Measurements from ENCODE around the gene SETDB2. TPM values are rescaled to one million over a fixed set of nuclear protein-coding genes. Genes with fewer than 3 reads are reported as not detected.
A peak's percentile ranks its signal among the peaks of the same experiment; 100 is the strongest.

SETDB2 gene
- total and polyA plus RNA-seq, 10 of the 15 experiments (the other 5 are each of a cell fraction or from before 2014, with no cell fraction given), result 1.2 to 10.0 (median 7.4) TPM

GRCh38 chr13:49539313-49539712 is 95.2 kb downstream of the SETDB2 start (continued):
- TF ChIP-seq SUPT20H (IDR thresholded peaks at IDR 0.05; ENCODE audit: borderline replicate concordance, control insufficient read depth, low read depth, low read length) (no peak), IRF5 (IDR thresholded peaks at IDR 0.05; ENCODE audit: borderline replicate concordance) (no peak), PAX8 (IDR thresholded peaks at IDR 0.05) (no peak)

- 83% methylated on average over 3 of the region's 3 CpGs for WGBS (ENCODE audit: insufficient coverage, insufficient replicate concordance, low lambda C conversion rate, missing lambda C conversion rate)
- Histone ChIP-seq H3K4me1 (ENCODE audit: control insufficient read depth, insufficient read depth, low read length) (peaks cover 7% of the 10 kb centered on the region), H3K27me3 (replicated peaks in 1 of 2; ENCODE audit: control insufficient read depth in 2 of 2, insufficient read depth in 2 of 2, low read length in 1 of 2) (no peaks in the 10 kb centered on the region), H3K27ac (ENCODE audit: control insufficient read depth, insufficient read depth) (peak overlapping the region; percentile 47; the same call in 1 of the 2 replicates), H3K36me3 (ENCODE audit: control insufficient read depth in 2 of 2, insufficient read depth in 2 of 2, low read length in 1 of 2) (peaks cover 0 to 5% of the 10 kb centered on the region in 2 experiments; a peak in 3 of 4 replicates), H3K9ac (ENCODE audit: control insufficient read depth, insufficient read depth, low read length) (no peak overlapping the region), H3K79me2 (ENCODE audit: control insufficient read depth, insufficient read depth, low read length) (no peaks in the 10 kb centered on the region), H3K4me2 (ENCODE audit: control insufficient read depth, insufficient read depth) (peak overlapping the region; percentile 73; the same call in 1 of the 2 replicates), H3K9me3 (replicated peaks; ENCODE audit: control insufficient read depth, insufficient read depth, low read length) (no peaks in the 10 kb centered on the region), H2AFZ (ENCODE audit: control insufficient read depth, low read depth, low read length) (peak overlapping the region; percentile 91), H4K20me1 (ENCODE audit: control insufficient read depth, insufficient read depth) (no peaks in the 10 kb centered on the region), H3K4me3 (no peak overlapping the region)
- BruUV-seq (replicated peaks), result no TSS peak
- FAIRE-seq (no peak), DNase-seq (ENCODE audit: low read depth, low spot score) (no peak), ATAC-seq (no peak)
- ChIA-PET CTCF (interaction anchor here (0.8 to 1.2 kb wide), 3 partner anchors 12 to 94 kb away, joined by 3 read pairs; no protein-coding TSS in a partner anchor), SMC1A (ENCODE audit: uncharacterized antibody, unreplicated experiment) (interaction anchor here (0.6 to 1.8 kb wide), 7 partner anchors 9 to 128 kb away, joined by 3 to 6 read pairs (median 3); no protein-coding TSS in a partner anchor), POLR2A (interaction anchor here (0.6 to 1.4 kb wide), 2 partner anchors 12 to 96 kb away, joined by 5 read pairs; partner anchors contain the start of genes CAB39L and SETDB2), RAD21 (ENCODE audit: unreplicated experiment) (no interaction called here)
- TF ChIP-seq, protein P1, sequence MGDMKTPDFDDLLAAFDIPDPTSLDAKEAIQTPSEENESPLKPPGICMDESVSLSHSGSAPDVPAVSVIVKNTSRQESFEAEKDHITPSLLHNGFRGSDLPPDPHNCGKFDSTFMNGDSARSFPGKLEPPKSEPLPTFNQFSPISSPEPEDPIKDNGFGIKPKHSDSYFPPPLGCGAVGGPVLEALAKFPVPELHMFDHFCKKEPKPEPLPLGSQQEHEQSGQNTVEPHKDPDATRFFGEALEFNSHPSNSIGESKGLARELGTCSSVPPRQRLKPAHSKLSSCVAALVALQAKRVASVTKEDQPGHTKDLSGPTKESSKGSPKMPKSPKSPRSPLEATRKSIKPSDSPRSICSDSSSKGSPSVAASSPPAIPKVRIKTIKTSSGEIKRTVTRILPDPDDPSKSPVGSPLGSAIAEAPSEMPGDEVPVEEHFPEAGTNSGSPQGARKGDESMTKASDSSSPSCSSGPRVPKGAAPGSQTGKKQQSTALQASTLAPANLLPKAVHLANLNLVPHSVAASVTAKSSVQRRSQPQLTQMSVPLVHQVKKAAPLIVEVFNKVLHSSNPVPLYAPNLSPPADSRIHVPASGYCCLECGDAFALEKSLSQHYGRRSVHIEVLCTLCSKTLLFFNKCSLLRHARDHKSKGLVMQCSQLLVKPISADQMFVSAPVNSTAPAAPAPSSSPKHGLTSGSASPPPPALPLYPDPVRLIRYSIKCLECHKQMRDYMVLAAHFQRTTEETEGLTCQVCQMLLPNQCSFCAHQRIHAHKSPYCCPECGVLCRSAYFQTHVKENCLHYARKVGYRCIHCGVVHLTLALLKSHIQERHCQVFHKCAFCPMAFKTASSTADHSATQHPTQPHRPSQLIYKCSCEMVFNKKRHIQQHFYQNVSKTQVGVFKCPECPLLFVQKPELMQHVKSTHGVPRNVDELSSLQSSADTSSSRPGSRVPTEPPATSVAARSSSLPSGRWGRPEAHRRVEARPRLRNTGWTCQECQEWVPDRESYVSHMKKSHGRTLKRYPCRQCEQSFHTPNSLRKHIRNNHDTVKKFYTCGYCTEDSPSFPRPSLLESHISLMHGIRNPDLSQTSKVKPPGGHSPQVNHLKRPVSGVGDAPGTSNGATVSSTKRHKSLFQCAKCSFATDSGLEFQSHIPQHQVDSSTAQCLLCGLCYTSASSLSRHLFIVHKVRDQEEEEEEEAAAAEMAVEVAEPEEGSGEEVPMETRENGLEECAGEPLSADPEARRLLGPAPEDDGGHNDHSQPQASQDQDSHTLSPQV (IDR thresholded peaks at IDR 0.05), result no peak
- TF ChIP-seq, protein P2, sequence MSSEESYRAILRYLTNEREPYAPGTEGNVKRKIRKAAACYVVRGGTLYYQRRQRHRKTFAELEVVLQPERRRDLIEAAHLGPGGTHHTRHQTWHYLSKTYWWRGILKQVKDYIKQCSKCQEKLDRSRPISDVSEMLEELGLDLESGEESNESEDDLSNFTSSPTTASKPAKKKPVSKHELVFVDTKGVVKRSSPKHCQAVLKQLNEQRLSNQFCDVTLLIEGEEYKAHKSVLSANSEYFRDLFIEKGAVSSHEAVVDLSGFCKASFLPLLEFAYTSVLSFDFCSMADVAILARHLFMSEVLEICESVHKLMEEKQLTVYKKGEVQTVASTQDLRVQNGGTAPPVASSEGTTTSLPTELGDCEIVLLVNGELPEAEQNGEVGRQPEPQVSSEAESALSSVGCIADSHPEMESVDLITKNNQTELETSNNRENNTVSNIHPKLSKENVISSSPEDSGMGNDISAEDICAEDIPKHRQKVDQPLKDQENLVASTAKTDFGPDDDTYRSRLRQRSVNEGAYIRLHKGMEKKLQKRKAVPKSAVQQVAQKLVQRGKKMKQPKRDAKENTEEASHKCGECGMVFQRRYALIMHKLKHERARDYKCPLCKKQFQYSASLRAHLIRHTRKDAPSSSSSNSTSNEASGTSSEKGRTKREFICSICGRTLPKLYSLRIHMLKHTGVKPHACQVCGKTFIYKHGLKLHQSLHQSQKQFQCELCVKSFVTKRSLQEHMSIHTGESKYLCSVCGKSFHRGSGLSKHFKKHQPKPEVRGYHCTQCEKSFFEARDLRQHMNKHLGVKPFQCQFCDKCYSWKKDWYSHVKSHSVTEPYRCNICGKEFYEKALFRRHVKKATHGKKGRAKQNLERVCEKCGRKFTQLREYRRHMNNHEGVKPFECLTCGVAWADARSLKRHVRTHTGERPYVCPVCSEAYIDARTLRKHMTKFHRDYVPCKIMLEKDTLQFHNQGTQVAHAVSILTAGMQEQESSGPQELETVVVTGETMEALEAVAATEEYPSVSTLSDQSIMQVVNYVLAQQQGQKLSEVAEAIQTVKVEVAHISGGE (CRISPR knock-in tag; IDR thresholded peaks at IDR 0.05), result no peak
- no peak for TF ChIP-seq BRCA1 (IDR thresholded peaks at IDR 0.05; ENCODE audit: low read depth, low read length)
- intact Hi-C loops (cut with micrococcal nuclease; ENCODE audit: unreplicated experiment), result no loop called here
- in situ Hi-C loops (cut with MboI), result no loop called here
Measured at GRCh38 chr13:49539746-49540145, 95.7 kb downstream of the SETDB2 start.

Data from GM12878 (cell line).